Renal pelvis (tissue), 4 donors: ENCODE measurements around the gene NEMP2. TPM values are rescaled to one million over a fixed set of nuclear protein-coding genes. Genes with fewer than 3 reads are reported as not detected.

Experiments used
- DNase-seq: peaks from one replicate; pipeline ENCODE4 v3.0.0-alpha.2; 2013
- polyA plus RNA-seq, 3 donors: library from polyadenylated mRNA; unstranded; fragments of 120-200 nt; gene quantifications; one replicate each; pipeline ENCODE4 v1.2.1, GENCODE V29; 2013; ENCODE audit not compliant: insufficient read length in 3 of 3

NEMP2 gene
- polyA plus RNA-seq, 3 donors: 11.2 to 13.7 (median 11.8) TPM

DNA sequence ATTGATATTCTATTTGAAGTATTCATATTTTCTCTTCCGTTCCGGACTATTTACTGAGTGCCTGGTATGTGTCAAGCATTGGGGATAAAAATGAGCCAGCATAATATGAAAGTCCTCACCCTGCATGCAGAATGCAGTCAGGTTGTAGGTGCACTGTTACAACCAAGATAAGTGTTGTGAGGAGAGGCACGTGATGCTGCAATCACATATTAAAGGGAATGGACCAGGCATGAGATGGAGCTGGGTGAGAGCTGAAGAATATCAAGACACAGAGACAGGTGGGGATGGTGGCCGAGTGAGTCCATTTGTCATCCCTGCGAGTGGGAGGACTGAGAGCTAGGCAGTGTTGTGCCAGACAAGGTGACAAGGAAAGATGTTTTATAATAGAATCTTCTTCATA, 74.0 kb downstream of the NEMP2 start:
- DNase-seq: no peak

DNA sequence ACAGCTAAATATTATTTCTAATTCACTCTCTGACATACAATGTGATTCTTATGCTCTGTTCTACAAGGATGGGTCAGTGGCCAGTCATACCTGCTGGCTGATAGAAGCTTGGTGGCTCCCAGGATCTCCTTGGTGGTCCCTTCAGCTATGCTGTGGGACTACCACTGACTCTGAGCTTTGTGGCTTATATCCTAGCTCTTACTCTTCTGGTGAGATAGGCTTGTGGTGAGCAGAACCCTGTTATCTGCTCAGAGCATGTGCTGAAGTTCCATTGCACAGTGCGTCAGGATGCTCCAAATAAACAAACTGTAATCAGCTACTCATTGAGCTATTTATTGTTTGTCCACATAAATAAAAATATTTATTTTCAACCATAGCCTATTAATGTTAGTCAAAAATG, 74.6 kb downstream of the NEMP2 start:
- no peak for DNase-seq

DNA sequence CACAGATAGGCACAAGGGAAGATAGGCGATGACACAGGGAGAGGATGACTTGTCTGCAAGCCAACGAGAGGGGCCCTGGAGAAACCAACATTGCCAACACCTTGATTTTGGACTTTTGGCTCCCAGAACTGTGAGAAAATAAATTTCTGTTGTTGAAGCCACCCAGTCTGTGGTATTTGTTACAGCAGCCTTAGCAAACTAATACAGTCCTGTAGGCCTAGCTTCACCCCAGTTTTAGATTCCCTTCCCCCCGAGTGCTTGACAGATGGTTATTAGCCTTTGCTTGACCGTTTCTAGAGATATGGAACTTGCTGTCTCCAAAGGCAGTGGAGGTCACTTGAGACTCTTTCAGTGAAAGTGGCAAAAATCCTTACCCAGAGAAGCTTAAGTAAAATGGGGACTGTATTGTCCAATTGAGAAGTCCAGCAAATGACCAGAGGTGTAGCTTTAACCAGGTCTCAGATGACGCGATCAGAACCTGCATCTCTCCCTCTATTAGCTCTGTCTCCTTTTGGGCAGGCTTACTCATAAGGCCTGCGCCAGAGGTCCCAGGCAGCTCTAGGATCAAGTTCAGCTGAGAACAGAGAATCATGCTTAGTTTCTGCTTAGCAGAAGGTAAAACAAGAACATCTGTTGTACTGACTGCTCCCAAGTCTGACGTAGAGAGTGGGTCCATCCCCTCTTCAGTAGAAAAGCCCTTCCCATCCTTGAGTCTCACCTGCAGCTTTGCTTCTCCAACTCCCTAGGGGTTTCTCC, 76.0 kb downstream of the NEMP2 start:
- no peak for DNase-seq

DNA sequence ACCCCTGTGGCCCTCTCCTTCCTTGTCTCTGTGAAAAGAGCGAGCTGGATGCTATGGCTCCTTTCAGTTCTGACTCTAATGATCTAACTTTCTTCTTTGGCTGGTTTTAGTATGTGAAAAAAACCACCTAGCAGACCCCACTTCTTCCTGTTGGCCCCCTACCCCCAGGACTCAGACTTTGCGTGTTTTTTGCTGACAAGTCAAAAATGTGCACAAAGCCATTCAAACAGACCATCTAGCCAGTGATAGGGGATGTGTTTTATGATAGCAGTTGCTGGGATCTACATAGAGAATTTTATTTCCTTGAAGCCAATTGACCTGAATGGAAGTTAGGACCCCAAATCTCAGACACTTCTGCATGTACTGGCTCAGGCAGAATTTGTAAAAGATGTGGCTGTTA, 77.3 kb downstream of the NEMP2 start:
- DNase-seq: no peak

DNA sequence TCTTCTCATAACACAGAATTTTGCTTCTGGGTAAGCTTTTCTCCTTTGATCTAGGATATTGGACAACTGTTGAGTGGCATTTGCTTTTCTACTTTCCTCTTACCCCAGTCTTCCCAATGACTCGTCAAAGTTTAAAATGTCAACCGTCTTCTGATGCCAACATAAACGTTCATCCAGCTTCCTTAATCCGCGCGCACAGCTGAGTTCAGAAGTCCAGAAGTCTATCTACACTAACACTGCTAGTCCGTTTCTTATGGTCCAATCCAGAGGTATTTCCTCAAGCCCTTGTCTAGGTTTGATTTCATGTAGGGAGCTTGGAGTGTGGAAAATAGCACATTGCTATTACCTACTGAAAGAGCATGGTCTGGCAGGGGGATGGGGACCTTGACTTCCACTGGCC, 77.7 kb downstream of the NEMP2 start:
- DNase-seq: no peak

DNA sequence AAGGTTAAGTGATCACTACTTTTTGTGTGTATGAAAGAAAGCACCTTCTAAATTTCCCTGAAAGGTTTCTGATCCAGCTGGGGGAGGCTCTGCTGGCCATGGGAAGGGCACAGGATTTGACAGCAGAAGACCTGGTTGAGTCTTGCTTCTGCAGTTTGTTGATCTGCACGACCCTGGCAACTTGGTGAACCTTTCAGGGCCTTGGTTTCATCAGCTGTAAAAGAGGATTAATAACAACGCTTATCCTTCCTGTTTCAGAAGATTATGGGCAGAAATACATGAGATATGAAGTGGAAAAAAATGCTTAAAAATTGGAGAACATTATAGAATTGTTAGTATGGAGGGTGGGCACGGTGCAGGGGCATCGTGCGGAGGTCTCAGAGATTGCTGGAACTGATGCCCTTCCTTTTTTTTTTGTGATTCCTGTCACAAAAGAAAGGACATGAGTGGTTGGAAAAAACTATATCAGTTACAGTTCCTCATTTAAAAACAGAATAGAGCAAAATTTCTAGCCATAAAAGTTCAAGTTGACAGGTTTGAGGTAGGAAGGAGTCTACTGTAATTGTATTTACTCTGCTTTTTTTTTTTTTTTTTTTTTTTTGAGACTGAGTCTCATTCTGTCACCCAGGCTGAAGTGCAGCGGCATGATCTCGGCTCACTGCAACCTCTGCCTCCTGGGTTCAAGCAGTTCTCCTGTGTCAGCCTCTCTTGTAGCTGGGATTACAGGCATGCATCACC, 79.0 kb downstream of the NEMP2 start:
- no peak for DNase-seq

DNA sequence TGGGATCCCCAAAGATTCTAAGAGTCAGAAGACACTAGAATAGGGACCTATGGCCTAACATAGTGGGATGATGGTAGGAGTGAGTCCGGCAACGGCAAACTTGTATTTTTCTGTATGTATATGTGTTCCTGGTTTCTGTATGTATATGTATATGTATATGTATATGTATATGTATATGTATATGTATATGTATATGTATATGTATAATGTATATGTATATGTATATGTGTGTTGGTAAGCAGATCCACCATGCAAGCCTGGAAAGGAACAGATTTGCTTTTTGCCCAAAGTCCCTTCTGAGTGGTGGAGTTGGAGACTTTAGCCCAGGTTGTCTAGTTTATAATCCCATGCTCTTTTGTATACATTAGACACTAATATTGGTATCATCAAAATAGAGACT, 79.7 kb downstream of the NEMP2 start:
- DNase-seq: no peak

Other genes starting within 250 kb of the NEMP2 start
- 100 to 1,000 TPM in 1 of 3 donors, 10 to 100 TPM in 2; 66.0 to 115 (median 95.3) TPM for gene HIBCH, start 214.9 kb downstream of the NEMP2 start, polyA plus RNA-seq
- 10 to 100 TPM; 12.9 to 17.2 (median 14.1) TPM for gene INPP1, start 191.1 kb downstream of the NEMP2 start, polyA plus RNA-seq
- 10 to 100 TPM; 12.9 to 16.1 (median 13.7) TPM for gene MFSD6, start 126.4 kb downstream of the NEMP2 start, polyA plus RNA-seq
- 10 to 100 TPM; 57.2 to 67.9 (median 62.0) TPM for gene NAB1, start 114.4 kb upstream of the NEMP2 start, polyA plus RNA-seq